HG03457 (cell line): ENCODE results near the gene RAB34.

Source experiments
- ATAC-seq: cut with Tn5 transposase; IDR thresholded peaks from one replicate; pipeline ENCODE4 v1.9.1; 2021; ENCODE audit warnings: moderate number of reproducible peaks; ENCODE audit not compliant: unreplicated experiment

Gene RAB34

GRCh38 chr17:28688481-28688880, 29.2 kb downstream of the RAB34 start:
- no peak for ATAC-seq

DNA sequence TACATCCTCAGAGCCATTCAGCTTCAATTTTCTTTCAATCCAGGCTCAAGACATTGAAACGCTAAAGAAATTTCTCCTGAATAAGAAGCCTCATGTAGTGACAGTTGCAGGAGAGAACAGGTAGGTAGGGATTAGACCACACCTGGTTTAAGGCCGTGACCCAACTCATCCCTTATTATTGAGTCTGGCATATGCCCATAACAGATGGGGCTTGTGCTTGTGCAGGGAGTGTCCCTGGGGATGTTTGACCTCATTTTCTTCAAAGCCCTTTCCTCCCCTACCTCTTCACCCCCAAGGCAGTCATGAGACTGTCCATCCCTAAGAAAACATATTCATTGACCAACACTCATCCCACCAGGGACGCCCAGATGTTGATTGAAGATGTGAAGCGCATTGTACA, 31.4 kb downstream of the RAB34 start:
- no peak for ATAC-seq

DNA sequence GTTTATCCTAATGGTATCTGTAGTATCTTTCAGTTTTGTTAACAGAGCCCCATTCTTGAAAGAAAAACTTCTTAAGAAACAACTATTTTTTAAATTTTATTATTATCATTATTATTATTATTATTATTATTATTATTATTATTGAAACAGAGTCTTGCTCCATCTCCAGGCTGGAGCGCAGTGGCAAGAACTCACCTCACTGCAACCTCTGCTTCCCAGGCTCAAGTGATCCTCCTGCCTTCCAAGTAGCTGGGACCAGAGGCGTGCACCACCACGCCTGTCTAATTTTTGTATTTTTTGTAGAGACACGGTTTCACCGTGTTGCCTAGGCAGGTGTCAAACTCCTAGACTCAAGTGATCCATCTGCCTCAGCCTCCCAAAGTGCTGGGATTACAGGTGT, 32.3 kb downstream of the RAB34 start:
- no peak for ATAC-seq

DNA sequence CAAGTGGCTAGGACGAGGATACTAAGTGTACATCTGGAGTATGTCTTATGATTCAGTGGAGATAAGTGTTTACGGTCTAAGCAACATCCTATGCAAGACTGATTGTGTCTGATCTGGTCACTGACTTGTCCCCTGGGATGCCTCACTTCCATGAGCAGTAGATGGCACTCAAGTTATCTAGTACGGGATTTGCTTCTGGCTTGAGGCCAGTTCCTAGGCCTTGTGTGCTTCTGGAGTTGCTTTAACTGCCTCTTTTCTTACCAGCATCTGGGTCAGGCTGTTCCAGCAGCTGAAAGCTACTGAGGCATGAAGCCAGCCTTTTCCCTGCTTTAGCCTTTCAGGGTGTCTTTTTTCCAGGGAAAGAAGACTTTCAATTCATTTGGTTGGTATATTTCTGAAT, 32.7 kb downstream of the RAB34 start:
- ATAC-seq = no peak

DNA sequence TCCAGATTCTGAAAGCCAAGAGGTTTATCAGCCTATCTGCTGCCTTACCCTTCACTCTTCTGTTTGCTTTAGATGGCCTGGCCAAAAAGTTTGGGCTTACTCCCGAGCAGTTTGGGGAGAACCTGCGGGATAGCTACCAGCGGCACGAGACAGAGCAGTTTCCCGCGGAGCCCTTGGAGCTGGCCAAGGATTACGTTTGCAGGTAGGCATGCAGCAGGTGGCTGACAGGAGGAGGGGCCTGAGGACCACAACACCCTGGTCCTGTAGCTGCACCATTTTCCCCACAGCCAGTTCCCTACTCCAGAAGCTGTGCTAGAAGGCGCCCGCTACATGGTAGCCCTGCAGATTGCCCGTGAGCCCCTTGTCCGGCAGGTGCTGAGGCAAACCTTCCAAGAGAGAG, 35.0 kb downstream of the RAB34 start:
- ATAC-seq = no peak

- no peak for ATAC-seq
Observed at GRCh38 chr17:28675980-28676379, 41.7 kb downstream of the RAB34 start.

- no peak for ATAC-seq
Observed at GRCh38 chr17:28675490-28675889, 42.2 kb downstream of the RAB34 start.

DNA sequence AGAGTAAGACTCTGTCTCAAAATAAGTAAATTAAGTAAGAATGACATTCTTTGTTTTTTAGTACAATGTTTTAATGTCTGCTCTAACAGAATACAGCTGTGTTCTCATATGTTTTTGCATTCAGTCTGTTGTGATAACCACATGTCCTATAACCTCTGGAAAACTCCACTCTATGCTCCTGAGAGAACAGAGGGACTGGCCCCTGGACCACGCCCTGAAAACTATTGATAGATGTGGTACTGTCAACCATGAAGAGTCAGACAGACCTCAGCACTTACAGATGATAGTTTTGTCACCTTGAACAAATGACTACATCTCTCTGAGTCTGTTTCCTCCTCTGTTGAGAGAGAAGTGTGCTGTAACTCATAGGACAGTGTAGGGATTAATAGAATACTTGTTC, 47.8 kb downstream of the RAB34 start:
- no peak for ATAC-seq

DNA sequence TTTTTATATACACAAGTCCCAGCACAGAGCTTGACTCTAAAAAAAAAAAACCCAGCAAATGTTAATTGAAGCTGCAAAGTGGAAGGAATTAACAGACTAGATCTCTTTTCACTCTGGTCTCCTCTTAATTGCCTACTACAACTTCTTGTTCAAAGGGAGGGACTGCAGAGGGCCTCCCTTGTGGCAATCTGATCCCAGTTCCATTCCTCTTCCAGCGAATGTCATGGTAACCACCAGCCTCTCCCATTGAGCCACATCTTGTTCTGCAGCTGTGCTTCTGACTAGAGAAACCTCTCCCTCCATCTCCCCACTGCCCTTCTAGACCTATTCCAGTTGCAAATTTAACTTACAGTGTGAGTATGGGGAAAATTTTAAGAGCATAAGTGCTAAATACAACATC, 49.8 kb downstream of the RAB34 start:
- ATAC-seq = no peak

GRCh38 chr17:28665994-28666393, 51.7 kb downstream of the RAB34 start:
- no peak for ATAC-seq
